Small intestine (tissue), 7 donors: Measurements from ENCODE around the gene ATP23. TPM values are rescaled to one million over a fixed set of nuclear protein-coding genes. Genes with fewer than 3 reads are reported as not detected.

Experiments used
- DNase-seq, 2 donors: peaks; one replicate each; pipeline versions ENCODE4 v3.0.0 to v3.0.0-alpha.2; 2013
- FAIRE-seq: peaks from 2 replicates; lab custom pipeline; 2012; peaks lifted over from hg19 to GRCh38; lab: Jason Lieb, UNC
- H3K27ac ChIP-seq, 3 donors: one replicate each; pipeline ENCODE4 v1.5.1; 2013; ENCODE audit warnings: low read length in 2 of 3, mild to moderate bottlenecking in 2 of 3, control low read depth in 1 of 3, inconsistent platforms in 1 of 3, low read depth in 1 of 3, moderate library complexity in 1 of 3
- H3K27me3 ChIP-seq, 3 donors: one replicate each; pipeline ENCODE4 v1.6.1; 2013; ENCODE audit warnings: low read length in 3 of 3, inconsistent platforms in 1 of 3; ENCODE audit not compliant: control insufficient read depth in 3 of 3, insufficient read depth in 3 of 3
- H3K36me3 ChIP-seq, 3 donors: one replicate each; pipeline ENCODE4 v1.6.1; 2013; ENCODE audit warnings: low read length in 3 of 3, inconsistent platforms in 1 of 3, low read depth in 1 of 3, mild to moderate bottlenecking in 1 of 3, moderate library complexity in 1 of 3; ENCODE audit not compliant: control insufficient read depth in 3 of 3, insufficient read depth in 2 of 3
- H3K4me1 ChIP-seq, 3 donors: one replicate each; pipeline ENCODE4 v1.6.1; 2013; ENCODE audit warnings: low read length in 2 of 3, inconsistent platforms in 1 of 3, low read depth in 1 of 3, mild to moderate bottlenecking in 1 of 3, moderate library complexity in 1 of 3; ENCODE audit not compliant: control insufficient read depth in 3 of 3, insufficient read depth in 2 of 3
- H3K4me3 ChIP-seq, 3 donors: one replicate each; pipeline ENCODE4 v1.5.1; 2013; ENCODE audit warnings: low read length in 3 of 3, control low read depth in 1 of 3, inconsistent platforms in 1 of 3, low read depth in 1 of 3, mild to moderate bottlenecking in 1 of 3, moderate library complexity in 1 of 3
- H3K9me3 ChIP-seq, 2 donors: one replicate each; pipeline ENCODE4 v1.6.1; 2013; ENCODE audit warnings: low read depth in 1 of 2, low read length in 1 of 2; ENCODE audit not compliant: control insufficient read depth in 2 of 2, insufficient read depth in 1 of 2
- WGBS, 3 donors: extraction: QIAGEN DNeasy Blood & Tissue Kit; methylation state at CpG; one replicate each; pipeline ENCODE4 v1.1.7; 2013; 5-methylcytosine and 5-hydroxymethylcytosine counted together
- polyA plus RNA-seq, 4 donors: library from polyadenylated mRNA; stranded (reverse) in 3 of 4; unstranded in 1 of 4; fragments of 200-250 nt in 3 of 4; fragments of 120-200 nt in 1 of 4; gene quantifications; one replicate each; pipeline versions ENCODE4 v1.2.1 to v1.2.3, GENCODE V29; 2013
- donor health status: healthy with polysubstance abuse.
- donor health status: control.
- donor health status: control.
- donor health status: Bipolar disorder and iron deficiency.
- donor health status: healthy.

The ATP23 gene
- polyA plus RNA-seq, 4 donors, result 5.4 to 15.4 (median 9.8) TPM

- FAIRE-seq, result no peak
- 87 to 92% (median 87%) methylated on average over 2 of the region's 2 CpGs for WGBS, 3 donors
These were observed 2.2 kb downstream of the ATP23 start for GRCh38 chr12:57943438-57944080.

GRCh38 chr12:57944313-57945023 lies 3.1 kb downstream of the ATP23 start:
- no peak for FAIRE-seq
- 91 to 96% (median 96%) methylated on average over 4 of the region's 4 CpGs for WGBS, 3 donors
- no peaks in the 10 kb centered on the region for H3K36me3 ChIP-seq

More at GRCh38 chr12:57943438-57944080, 2.2 kb downstream of the ATP23 start:
- no peaks in the 10 kb centered on the region for H3K27me3 ChIP-seq
- H3K36me3 ChIP-seq, result no peaks in the 10 kb centered on the region
- H3K27ac ChIP-seq, result no peak overlapping the region
- H3K9me3 ChIP-seq, result no peaks in the 10 kb centered on the region
- no peak for DNase-seq
- no peak overlapping the region for H3K4me3 ChIP-seq
- H3K4me1 ChIP-seq, result peaks cover 0 to 6% (median 0%) of the 10 kb centered on the region in 3 donors

GRCh38 chr12:57952766-57953165 lies 11.4 kb downstream of the ATP23 start:
- peaks cover 4 to 12% (median 6%) of the 10 kb centered on the region in 3 donors for H3K36me3 ChIP-seq
- WGBS, 3 donors, result 93 to 97% (median 97%) methylated on average over 2 of the region's 2 CpGs
- FAIRE-seq (no peak), DNase-seq (no peak)
- H3K4me1 ChIP-seq, result no peaks in the 10 kb centered on the region
- no peak overlapping the region for H3K4me3 ChIP-seq
- peaks cover 0 to 6% of the 10 kb centered on the region in 2 donors for H3K9me3 ChIP-seq
- no peak overlapping the region for H3K27ac ChIP-seq
- no peaks in the 10 kb centered on the region for H3K27me3 ChIP-seq

More at GRCh38 chr12:57944313-57945023, 3.1 kb downstream of the ATP23 start:
- no peaks in the 10 kb centered on the region for H3K9me3 ChIP-seq
- no peak for DNase-seq
- H3K4me1 ChIP-seq, result peaks cover 0 to 6% (median 0%) of the 10 kb centered on the region in 3 donors
- no peak overlapping the region for H3K4me3 ChIP-seq
- H3K27me3 ChIP-seq, result no peaks in the 10 kb centered on the region
- H3K27ac ChIP-seq, result no peak overlapping the region

- Histone ChIP-seq H3K4me3 (no peak overlapping the region), H3K27ac (no peak overlapping the region), H3K4me1 (no peaks in the 10 kb centered on the region), H3K9me3 (peaks cover 0 to 14% of the 10 kb centered on the region in 2 donors), H3K36me3 (peaks cover 2 to 19% (median 8%) of the 10 kb centered on the region in 3 donors), H3K27me3 (no peaks in the 10 kb centered on the region)
- FAIRE-seq, result no peak
- 92 to 96% (median 96%) methylated on average over 1 of the region's 1 CpG for WGBS, 3 donors
- DNase-seq, result no peak
These were observed 13.4 kb downstream of the ATP23 start for GRCh38 chr12:57954768-57955167.

GRCh38 chr12:57958061-57958657 lies 16.8 kb downstream of the ATP23 start:
- Histone ChIP-seq H3K4me1 (no peaks in the 10 kb centered on the region), H3K36me3 (peaks cover 0 to 16% (median 8%) of the 10 kb centered on the region in 3 donors), H3K4me3 (no peak overlapping the region), H3K27me3 (no peaks in the 10 kb centered on the region), H3K27ac (no peak overlapping the region), H3K9me3 (peaks cover 0 to 14% of the 10 kb centered on the region in 2 donors)
- FAIRE-seq, result no peak
- 96 to 100% (median 99%) methylated on average over 6 of the region's 6 CpGs for WGBS, 3 donors
- no peak for DNase-seq

- H3K27ac ChIP-seq, result no peak overlapping the region
- DNase-seq, result no peak
- H3K27me3 ChIP-seq, result no peaks in the 10 kb centered on the region
- H3K4me3 ChIP-seq, result no peak overlapping the region
- WGBS, 3 donors, result 39 to 65% (median 48%) methylated on average over 1 of the region's 1 CpG
- H3K36me3 ChIP-seq, result no peaks in the 10 kb centered on the region
- no peak for FAIRE-seq
- peaks cover 0 to 17% of the 10 kb centered on the region in 2 donors for H3K9me3 ChIP-seq
- no peaks in the 10 kb centered on the region for H3K4me1 ChIP-seq
These were observed 23.1 kb downstream of the ATP23 start for GRCh38 chr12:57964421-57964820.

GRCh38 chr12:57965766-57966165 lies 24.4 kb downstream of the ATP23 start:
- no peaks in the 10 kb centered on the region for H3K4me1 ChIP-seq
- no peaks in the 10 kb centered on the region for H3K27me3 ChIP-seq
- DNase-seq (peak in 1 of 2 donors; percentile 20), FAIRE-seq (no peak)
- no peaks in the 10 kb centered on the region for H3K36me3 ChIP-seq
- WGBS, 3 donors, result 76 to 89% (median 77%) methylated on average over 8 of the region's 8 CpGs
- H3K4me3 ChIP-seq, result no peak overlapping the region
- peaks cover 0 to 17% of the 10 kb centered on the region in 2 donors for H3K9me3 ChIP-seq
- no peak overlapping the region for H3K27ac ChIP-seq

- FAIRE-seq (no peak), DNase-seq (no peak)
- H3K9me3 ChIP-seq, result peaks cover 0 to 17% of the 10 kb centered on the region in 2 donors
These were observed 25.2 kb downstream of the ATP23 start for GRCh38 chr12:57966536-57966935.

More at GRCh38 chr12:57966536-57966935, 25.2 kb downstream of the ATP23 start:
- Histone ChIP-seq H3K4me3 (no peak overlapping the region), H3K27me3 (no peaks in the 10 kb centered on the region), H3K27ac (no peak overlapping the region), H3K36me3 (no peaks in the 10 kb centered on the region), H3K4me1 (no peaks in the 10 kb centered on the region)
